ENCODE results near the gene UBE3B.

UBE3B gene

DNA sequence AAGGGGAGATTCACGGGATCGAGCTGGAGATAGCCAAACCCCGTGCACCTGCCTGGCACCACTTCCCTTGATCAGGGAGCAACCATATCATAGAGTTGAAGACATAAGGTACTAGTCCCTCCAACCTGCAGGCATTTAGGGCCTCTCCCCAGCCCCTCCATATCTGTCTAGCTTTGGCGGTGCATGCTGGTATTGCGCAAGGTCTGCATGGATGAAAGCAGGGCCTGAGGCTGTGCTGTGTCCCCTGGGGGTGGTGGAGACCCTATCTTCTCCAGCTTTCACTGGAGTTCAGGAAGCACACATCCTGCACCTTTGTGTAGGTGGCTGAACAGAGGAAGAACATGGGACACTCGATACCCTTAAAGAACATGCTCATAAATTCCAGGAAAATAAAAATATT, 47.2 kb upstream of the UBE3B start:
- Histone ChIP-seq H3K9me2 (ENCODE audit: low read depth, low read length) (no peaks in the 10 kb centered on the region), H3K27ac (ENCODE audit: low read depth, low read length, poor library complexity, severe bottlenecking) (no peak overlapping the region), H2AFZ (ENCODE audit: low read length) (no peak overlapping the region), H3K9ac (ENCODE audit: low read length) (no peak overlapping the region), H3K4me2 (ENCODE audit: low read length) (no peak overlapping the region), H3K4me3 (ENCODE audit: low read depth, low read length, poor library complexity, severe bottlenecking) (no peak overlapping the region), H3F3A (ENCODE audit: insufficient read depth, low read length) (no peaks in the 10 kb centered on the region), H4K20me1 (ENCODE audit: insufficient read depth, low read length) (no peaks in the 10 kb centered on the region), H3K27me3 (ENCODE audit: insufficient read depth, low read length) (no peaks in the 10 kb centered on the region), H3K36me3 (ENCODE audit: insufficient read depth, low read length) (no peaks in the 10 kb centered on the region), H3K4me1 (ENCODE audit: insufficient read depth, low read length, severe bottlenecking) (no peaks in the 10 kb centered on the region), H3K79me2 (ENCODE audit: insufficient read depth, low read length) (no peaks in the 10 kb centered on the region), H3K9me3 (ENCODE audit: low read length) (no peaks in the 10 kb centered on the region)
- TF ChIP-seq, protein P1, sequence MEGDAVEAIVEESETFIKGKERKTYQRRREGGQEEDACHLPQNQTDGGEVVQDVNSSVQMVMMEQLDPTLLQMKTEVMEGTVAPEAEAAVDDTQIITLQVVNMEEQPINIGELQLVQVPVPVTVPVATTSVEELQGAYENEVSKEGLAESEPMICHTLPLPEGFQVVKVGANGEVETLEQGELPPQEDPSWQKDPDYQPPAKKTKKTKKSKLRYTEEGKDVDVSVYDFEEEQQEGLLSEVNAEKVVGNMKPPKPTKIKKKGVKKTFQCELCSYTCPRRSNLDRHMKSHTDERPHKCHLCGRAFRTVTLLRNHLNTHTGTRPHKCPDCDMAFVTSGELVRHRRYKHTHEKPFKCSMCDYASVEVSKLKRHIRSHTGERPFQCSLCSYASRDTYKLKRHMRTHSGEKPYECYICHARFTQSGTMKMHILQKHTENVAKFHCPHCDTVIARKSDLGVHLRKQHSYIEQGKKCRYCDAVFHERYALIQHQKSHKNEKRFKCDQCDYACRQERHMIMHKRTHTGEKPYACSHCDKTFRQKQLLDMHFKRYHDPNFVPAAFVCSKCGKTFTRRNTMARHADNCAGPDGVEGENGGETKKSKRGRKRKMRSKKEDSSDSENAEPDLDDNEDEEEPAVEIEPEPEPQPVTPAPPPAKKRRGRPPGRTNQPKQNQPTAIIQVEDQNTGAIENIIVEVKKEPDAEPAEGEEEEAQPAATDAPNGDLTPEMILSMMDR (IDR thresholded peaks at IDR 0.05; ENCODE audit: low read length), result no peak
- no peak for TF ChIP-seq EZH2 (IDR thresholded peaks at IDR 0.05; ENCODE audit: borderline replicate concordance, low read length)

DNA sequence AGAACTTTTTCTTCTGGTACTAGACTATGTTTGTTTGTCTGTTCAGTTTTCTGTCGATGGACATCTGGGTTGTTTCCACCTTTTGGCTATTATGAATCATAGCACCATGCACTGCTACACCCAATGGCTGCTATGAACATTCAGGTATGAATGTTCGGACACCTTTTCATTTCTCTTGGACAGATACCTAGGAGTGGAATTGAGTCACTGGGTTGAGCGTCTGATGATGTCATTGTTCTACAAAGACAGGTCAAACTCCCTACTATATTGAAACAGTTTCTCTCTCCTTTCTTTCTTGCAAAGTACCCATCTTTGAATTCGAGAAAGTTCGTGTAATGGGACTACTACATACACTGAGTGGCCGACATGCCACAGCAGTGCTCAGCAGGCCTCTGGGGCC, 45.0 kb upstream of the UBE3B start:
- TF ChIP-seq, protein P1 (IDR thresholded peaks at IDR 0.05; ENCODE audit: low read length), result no peak
- no peak for TF ChIP-seq EZH2 (IDR thresholded peaks at IDR 0.05; ENCODE audit: borderline replicate concordance, low read length)
- no peak overlapping the region for H3K27ac ChIP-seq (ENCODE audit: low read depth, low read length, poor library complexity, severe bottlenecking)
- no peaks in the 10 kb centered on the region for H3K27me3 ChIP-seq (ENCODE audit: insufficient read depth, low read length)
- no peaks in the 10 kb centered on the region for H3K79me2 ChIP-seq (ENCODE audit: insufficient read depth, low read length)
- no peak overlapping the region for H2AFZ ChIP-seq (ENCODE audit: low read length)
- H3K4me1 ChIP-seq (ENCODE audit: insufficient read depth, low read length, severe bottlenecking), result no peaks in the 10 kb centered on the region
- no peaks in the 10 kb centered on the region for H3K9me3 ChIP-seq (ENCODE audit: low read length)
- no peak overlapping the region for H3K4me3 ChIP-seq (ENCODE audit: low read depth, low read length, poor library complexity, severe bottlenecking)
- H3K4me2 ChIP-seq (ENCODE audit: low read length), result no peak overlapping the region
- H3K36me3 ChIP-seq (ENCODE audit: insufficient read depth, low read length), result no peaks in the 10 kb centered on the region
- H4K20me1 ChIP-seq (ENCODE audit: insufficient read depth, low read length), result no peaks in the 10 kb centered on the region
- no peaks in the 10 kb centered on the region for H3F3A ChIP-seq (ENCODE audit: insufficient read depth, low read length)
- no peaks in the 10 kb centered on the region for H3K9me2 ChIP-seq (ENCODE audit: low read depth, low read length)
- no peak overlapping the region for H3K9ac ChIP-seq (ENCODE audit: low read length)

DNA sequence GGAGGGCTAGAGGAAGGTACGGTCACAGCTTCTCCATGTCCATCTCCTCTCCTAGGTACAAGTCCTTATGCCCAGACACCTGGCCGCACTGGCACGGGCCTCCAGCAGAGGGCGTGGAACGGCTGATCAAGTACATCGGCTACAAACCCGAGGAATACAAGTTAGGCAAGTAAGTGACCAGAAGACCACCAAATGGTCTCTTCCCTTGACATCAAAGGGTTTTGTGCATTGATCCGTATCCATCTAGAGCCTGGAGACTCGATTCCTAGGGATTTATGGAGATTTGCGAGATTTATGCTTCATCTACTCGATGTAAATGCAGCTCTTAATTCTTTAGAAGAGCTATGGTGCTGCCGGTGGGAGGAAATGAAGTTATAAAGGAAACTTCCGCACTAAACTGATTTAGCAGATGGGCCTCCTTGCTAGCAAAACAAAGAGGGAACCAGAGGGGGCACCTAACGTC, 44.6 kb upstream of the UBE3B start:
- H3K9ac ChIP-seq (ENCODE audit: low read length), result no peak overlapping the region
- H3K27me3 ChIP-seq (ENCODE audit: insufficient read depth, low read length), result no peaks in the 10 kb centered on the region
- no peak overlapping the region for H3K4me3 ChIP-seq (ENCODE audit: low read depth, low read length, poor library complexity, severe bottlenecking)
- H2AFZ ChIP-seq (ENCODE audit: low read length), result no peak overlapping the region
- TF ChIP-seq, protein P1 (IDR thresholded peaks at IDR 0.05; ENCODE audit: low read length), result peak; percentile 68
- TF ChIP-seq EZH2 (IDR thresholded peaks at IDR 0.05; ENCODE audit: borderline replicate concordance, low read length), result no peak
- H3K36me3 ChIP-seq (ENCODE audit: insufficient read depth, low read length), result no peaks in the 10 kb centered on the region
- no peaks in the 10 kb centered on the region for H3F3A ChIP-seq (ENCODE audit: insufficient read depth, low read length)
- H3K9me3 ChIP-seq (ENCODE audit: low read length), result no peaks in the 10 kb centered on the region
- no peaks in the 10 kb centered on the region for H3K79me2 ChIP-seq (ENCODE audit: insufficient read depth, low read length)
- H3K27ac ChIP-seq (ENCODE audit: low read depth, low read length, poor library complexity, severe bottlenecking), result no peak overlapping the region
- no peaks in the 10 kb centered on the region for H3K4me1 ChIP-seq (ENCODE audit: insufficient read depth, low read length, severe bottlenecking)
- H4K20me1 ChIP-seq (ENCODE audit: insufficient read depth, low read length), result no peaks in the 10 kb centered on the region
- no peak overlapping the region; the same call in 1 of the 2 replicates for H3K4me2 ChIP-seq (ENCODE audit: low read length)
- H3K9me2 ChIP-seq (ENCODE audit: low read depth, low read length), result no peaks in the 10 kb centered on the region

Measured in OCI-LY1 (cell line).